Subcutaneous abdominal adipose tissue (tissue), 5 donors: Measurements from ENCODE around the gene SRGAP2B.
"Not testable (repeated sequence)": the region's sequence is repeated elsewhere in the genome, so short reads cannot be mapped to it uniquely, and the experiment has no call there.

Experiments
- H3K27ac ChIP-seq: one replicate; pipeline ENCODE4 v1.7.0; 2013; ENCODE audit warnings: low read depth, mild to moderate bottlenecking, inconsistent platforms, low read length, moderate library complexity
- H3K27me3 ChIP-seq, 5 donors: one replicate each; pipeline ENCODE4 v1.7.0; 2013; ENCODE audit warnings: low read length in 5 of 5, inconsistent platforms in 1 of 5; ENCODE audit not compliant: control insufficient read depth in 5 of 5, insufficient read depth in 4 of 5
- H3K36me3 ChIP-seq, 5 donors: one replicate each; pipeline ENCODE4 v1.7.0; 2013; ENCODE audit warnings: low read length in 5 of 5; ENCODE audit not compliant: control insufficient read depth in 5 of 5, insufficient read depth in 5 of 5
- H3K4me1 ChIP-seq, 5 donors: one replicate each; pipeline ENCODE4 v1.7.0; 2013; ENCODE audit warnings: low read length in 5 of 5, mild to moderate bottlenecking in 3 of 5, moderate library complexity in 1 of 5; ENCODE audit not compliant: control insufficient read depth in 5 of 5, insufficient read depth in 5 of 5
- H3K4me3 ChIP-seq, 5 donors: one replicate each; pipeline ENCODE4 v1.7.0; 2013; ENCODE audit warnings: low read length in 5 of 5, low read depth in 1 of 5
- H3K9ac ChIP-seq, 5 donors: one replicate each; pipeline ENCODE4 v1.7.0; 2013; ENCODE audit warnings: low read length in 5 of 5, mild to moderate bottlenecking in 4 of 5, moderate library complexity in 3 of 5
- H3K9me3 ChIP-seq, 5 donors: one replicate each; pipeline ENCODE4 v1.7.0; 2013; ENCODE audit warnings: low read length in 5 of 5; ENCODE audit not compliant: control insufficient read depth in 5 of 5
- donor health status: healthy.
- donor health status: healthy.
- donor health status: healthy.
- donor health status: healthy.
- donor health status: healthy.

Gene SRGAP2B

DNA sequence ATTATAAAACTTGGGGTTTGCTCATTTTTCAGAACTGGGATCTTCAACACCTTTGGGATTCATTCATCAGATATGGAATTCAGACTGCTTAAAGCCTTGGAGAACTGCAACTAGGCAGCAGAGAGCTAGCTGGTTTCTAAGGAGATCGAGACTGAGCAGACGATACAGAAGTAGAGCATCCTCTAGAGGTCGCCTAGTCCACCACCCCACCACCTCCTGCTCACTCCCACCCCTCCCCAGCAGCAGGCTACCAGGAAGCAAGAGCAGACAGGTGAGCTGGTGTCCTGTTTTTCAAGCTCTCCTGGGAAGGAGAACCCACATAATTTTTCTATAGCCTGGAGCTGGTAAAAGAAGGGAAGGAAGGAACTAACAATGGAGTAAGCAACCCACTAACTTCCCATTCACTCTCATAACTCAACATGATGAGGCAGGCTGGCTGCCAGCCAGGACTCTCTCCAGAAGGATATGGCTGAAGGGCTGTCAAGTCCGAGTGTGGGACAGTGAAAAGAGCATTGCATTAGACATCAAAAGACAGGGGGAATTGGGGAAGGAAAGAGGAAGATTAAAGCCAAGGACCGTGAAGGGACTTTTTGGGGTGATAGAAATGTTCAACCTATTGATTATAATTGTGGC lies 29.8 kb downstream of the SRGAP2B start:
- H3K36me3 ChIP-seq, H3K4me1 ChIP-seq, H3K9ac ChIP-seq, H3K27ac ChIP-seq, H3K4me3 ChIP-seq, H3K27me3 ChIP-seq, H3K9me3 ChIP-seq: not testable (repeated sequence)

DNA sequence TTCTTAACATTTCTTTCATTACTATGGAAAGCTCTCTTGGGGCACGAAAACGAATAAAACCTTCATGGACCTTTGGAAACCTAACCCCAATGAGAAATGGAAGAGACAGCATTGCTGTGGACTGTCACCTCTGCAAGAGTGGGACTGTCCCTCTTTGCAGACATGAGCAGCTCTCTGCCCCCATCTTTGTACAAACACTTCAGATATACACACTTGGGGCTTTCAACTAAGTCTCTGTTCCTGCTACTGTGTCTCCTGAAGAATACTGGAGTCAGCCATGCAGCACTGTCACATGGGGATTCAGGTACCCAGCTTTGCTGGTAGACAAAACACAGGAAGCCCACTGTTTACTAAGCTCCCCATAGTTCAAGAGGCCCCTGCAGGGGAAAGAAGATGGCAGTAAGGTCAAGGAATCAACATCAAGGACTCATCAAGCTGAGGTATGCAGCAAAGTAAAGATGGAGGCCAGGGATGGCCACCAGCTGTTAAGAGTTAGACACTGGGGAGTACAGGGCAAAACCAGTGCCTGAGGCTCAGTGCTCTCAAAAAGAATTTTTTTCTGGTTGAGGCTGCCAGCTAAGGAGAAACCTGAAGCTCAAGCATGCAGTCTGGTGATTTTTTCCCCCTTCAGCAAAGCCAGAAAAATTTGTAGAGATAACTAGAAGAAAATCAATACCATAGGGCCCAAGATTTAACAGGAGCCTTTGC lies 31.0 kb downstream of the SRGAP2B start:
- not testable (repeated sequence) for H3K27ac ChIP-seq, H3K36me3 ChIP-seq, H3K4me1 ChIP-seq, H3K9me3 ChIP-seq, H3K9ac ChIP-seq, H3K4me3 ChIP-seq, H3K27me3 ChIP-seq

DNA sequence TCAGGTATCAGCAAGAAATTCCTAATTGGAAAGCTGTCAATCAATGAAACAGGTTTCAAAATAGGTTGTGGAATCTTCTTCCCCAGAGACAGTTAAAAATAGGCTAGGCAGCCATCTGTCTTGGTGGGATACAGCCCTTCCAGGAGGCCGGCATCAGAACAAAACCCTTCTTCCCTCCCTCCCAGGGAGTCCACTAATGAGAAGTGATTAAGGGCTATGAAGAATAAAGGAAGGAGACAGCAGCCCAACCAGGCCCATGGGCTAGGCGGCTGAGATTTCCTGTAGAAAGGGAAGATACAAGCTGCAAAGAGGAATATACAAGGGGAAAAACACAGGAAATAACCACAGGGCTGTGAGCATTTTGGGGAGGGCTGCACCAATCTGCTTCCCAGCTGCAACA lies 31.8 kb downstream of the SRGAP2B start:
- H3K9me3 ChIP-seq, H3K4me3 ChIP-seq, H3K9ac ChIP-seq, H3K27ac ChIP-seq, H3K4me1 ChIP-seq, H3K27me3 ChIP-seq, H3K36me3 ChIP-seq: not testable (repeated sequence)

DNA sequence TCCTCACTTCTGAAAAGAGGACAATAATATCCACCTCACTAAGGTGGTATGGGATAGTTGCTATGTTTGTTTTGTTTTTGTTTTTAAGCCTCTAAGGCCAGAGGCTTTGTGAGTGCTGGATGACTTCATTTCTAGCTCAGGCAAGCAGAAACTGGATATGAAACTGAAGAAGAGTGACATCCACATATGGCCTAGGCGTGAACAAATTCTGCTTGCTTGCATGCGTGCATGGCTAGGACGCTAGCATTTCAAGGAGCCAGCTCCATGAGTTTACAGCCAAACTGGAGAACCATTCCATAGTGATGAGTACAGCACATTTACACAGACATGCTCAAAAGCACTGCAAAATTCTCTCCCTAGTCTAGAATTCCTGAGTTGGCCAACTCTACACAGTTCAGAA lies 36.9 kb downstream of the SRGAP2B start:
- H3K4me1 ChIP-seq: not testable (repeated sequence)

DNA sequence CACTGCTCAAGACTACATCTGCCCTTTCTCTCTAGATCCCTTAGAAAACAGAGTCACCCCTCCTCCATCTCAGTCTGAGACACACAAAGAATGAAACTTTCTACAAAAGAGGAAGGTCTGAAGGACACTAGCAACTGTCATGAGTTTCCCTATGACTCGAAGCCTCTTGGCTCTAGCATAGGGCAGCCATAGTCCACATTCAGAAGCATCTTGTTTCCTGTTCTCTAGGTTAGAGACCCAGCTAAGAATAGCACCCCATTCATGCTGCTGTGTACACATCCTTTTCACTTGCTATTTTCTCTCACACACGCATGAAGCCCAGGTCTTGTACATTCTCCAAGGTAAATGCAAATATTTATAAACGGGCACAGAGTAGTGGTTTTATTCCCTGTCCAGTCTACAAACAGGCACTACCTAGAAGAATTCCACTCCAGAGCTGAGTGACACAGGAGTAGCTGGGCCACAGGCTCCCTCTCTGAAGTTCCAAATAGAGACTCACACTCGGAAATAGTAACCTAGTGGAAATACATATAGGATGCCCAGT lies 39.8 kb downstream of the SRGAP2B start:
- H3K9me3 ChIP-seq, H3K27ac ChIP-seq, H3K4me3 ChIP-seq, H3K4me1 ChIP-seq, H3K36me3 ChIP-seq, H3K27me3 ChIP-seq, H3K9ac ChIP-seq: not testable (repeated sequence)

More for the DNA sequence above, 36.9 kb downstream of the SRGAP2B start:
- not testable (repeated sequence) for H3K9me3 ChIP-seq, H3K27ac ChIP-seq, H3K9ac ChIP-seq, H3K4me3 ChIP-seq, H3K36me3 ChIP-seq, H3K27me3 ChIP-seq

DNA sequence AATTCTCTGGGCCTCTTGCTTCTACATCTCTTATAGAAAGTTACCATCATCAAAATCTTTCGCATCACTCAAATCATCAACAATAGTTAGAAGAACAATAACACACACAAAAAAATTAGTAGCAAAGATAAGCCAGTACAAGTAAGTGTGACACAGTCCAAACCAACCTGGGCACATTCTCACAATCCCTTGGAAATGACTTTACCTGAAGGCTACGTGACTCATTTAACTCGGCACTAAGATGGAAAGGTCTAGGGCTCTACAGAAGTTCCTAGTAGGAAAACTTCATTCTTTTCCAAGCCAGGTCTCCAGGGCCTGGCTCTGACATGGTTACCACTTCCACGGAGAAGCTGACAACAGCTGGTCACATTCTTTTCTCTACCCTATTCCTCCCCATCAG lies 41.7 kb downstream of the SRGAP2B start:
- H3K4me3 ChIP-seq, H3K36me3 ChIP-seq, H3K27me3 ChIP-seq, H3K9ac ChIP-seq, H3K4me1 ChIP-seq, H3K9me3 ChIP-seq, H3K27ac ChIP-seq: not testable (repeated sequence)

DNA sequence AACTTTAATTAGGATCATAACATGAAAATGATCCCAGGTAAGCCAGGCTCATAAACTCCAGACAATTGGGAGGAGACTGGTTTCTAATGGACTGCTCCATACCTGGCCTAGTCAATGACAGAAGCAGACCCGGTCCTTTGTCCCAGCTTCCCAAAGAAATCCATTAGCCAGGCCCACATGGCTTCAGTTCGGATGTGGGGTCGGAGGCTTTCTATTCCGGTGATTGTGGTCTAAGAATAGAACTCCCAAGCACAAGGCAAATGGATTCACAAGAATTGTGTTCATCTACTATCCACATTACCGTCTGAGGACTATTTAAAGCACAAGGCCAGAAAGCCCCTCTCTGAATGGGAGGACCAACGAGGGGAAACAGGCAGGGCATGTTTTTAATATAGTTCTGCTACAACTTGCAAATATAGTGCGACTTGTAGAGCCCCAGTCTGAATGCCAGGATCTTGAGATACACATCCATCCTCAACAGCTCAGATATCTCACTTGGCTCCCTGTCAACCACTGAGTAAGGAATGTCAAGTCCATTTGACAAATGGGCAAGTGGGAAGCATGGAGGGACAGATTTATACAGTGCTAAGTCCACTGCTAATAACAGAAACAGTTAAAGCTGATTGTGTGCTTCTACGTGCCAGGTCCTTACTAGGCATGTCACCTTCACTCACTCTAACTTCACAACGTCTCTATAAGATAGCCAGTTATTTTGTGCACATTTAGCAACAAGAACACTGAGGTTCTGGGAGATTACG lies 42.9 kb downstream of the SRGAP2B start:
- not testable (repeated sequence) for H3K9ac ChIP-seq, H3K4me3 ChIP-seq, H3K9me3 ChIP-seq, H3K36me3 ChIP-seq, H3K4me1 ChIP-seq, H3K27ac ChIP-seq, H3K27me3 ChIP-seq

DNA sequence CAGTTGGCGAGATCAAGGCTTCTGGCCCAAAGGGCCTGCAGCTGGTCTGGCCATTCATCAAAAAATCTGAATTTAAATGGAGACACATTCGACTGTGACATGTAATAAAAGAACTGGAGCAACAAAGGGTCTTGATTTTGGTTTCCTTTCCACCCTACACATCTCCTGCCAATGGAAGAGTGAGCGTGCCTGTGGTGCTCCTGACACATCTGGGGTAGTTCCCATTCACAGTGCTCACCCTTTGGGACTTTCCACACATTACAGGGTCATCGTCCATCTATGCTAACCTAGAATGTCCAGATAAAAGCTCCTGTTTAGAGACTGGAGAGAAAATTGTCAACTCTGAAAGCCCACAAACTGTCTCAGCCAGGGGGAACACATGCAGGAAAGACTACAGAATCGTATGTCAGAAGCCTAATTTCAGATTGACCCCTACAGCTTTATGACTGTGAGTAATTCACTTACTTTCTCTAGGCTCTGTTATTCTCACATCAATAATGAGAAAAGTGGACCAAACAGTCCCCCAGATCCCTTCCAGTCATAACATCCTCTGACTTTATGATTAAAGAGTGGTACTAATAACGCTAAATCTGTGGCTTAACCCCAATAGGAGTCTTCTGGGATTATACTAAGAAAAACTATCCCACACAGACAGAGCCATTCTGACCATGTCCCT lies 46.8 kb downstream of the SRGAP2B start:
- H3K4me1 ChIP-seq, H3K9ac ChIP-seq, H3K9me3 ChIP-seq, H3K36me3 ChIP-seq, H3K27ac ChIP-seq, H3K4me3 ChIP-seq, H3K27me3 ChIP-seq: not testable (repeated sequence)

DNA sequence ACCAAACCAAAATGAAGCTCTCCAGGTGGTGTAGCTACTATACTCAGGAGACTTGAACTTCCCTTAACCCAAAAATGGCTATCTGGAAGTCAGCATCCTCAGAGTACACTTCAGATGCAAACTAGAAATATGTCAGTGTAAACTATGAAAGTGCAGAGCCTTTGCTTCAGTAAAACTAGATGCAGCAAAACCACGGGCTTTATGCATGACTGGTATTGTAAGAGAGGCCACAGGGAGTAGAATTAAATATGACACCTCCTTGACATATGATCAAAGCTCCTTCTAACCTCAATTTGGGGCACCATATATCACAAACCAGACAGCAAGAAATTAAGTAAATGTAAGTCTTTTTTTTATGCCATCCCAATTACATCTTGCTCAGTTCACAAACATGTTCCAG lies 47.6 kb downstream of the SRGAP2B start:
- not testable (repeated sequence) for H3K9ac ChIP-seq, H3K27me3 ChIP-seq, H3K4me1 ChIP-seq

More for the DNA sequence above, 47.6 kb downstream of the SRGAP2B start:
- not testable (repeated sequence) for H3K27ac ChIP-seq, H3K36me3 ChIP-seq, H3K4me3 ChIP-seq, H3K9me3 ChIP-seq
